ENCODE measurements around the gene GMDS.

GMDS gene

DNA sequence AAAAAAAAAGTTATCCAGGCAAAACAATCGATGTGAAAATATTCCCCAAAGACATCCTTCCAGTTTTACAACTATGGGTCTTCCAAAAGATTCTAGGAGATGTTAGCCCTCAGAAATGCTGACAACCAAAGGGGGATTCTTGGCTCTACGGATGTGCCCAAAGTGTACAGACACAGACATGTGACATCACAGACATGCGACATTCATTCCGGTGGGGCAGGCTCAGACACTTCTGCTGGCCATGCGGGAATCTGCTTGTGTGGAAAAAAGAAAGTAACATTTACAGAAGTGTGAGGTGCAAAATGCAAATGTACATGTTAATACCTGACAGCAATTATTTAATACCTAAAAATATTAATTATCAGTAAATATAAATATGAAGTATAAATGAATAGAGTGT, 367.1 kb downstream of the GMDS start:
- no peak for DNase-seq

DNA sequence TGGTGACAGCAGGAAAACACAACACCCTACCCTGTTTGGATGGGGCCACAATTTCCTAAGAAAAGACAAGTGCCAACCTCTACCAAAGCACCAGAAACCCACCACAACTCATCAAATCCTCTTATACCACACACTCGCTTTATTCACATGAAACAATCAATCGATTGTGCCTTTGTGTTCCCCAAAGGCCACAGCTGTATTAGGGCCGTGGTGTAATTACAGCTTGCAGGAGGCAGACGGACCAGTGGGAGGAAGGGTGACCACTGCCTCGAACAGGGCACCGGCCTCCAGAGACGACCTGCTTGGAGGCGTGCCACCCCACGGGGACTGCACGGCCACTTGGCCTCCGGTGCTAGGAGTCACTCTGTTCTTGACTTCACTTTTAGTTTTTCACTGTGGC, 371.6 kb downstream of the GMDS start:
- no peak for DNase-seq

DNA sequence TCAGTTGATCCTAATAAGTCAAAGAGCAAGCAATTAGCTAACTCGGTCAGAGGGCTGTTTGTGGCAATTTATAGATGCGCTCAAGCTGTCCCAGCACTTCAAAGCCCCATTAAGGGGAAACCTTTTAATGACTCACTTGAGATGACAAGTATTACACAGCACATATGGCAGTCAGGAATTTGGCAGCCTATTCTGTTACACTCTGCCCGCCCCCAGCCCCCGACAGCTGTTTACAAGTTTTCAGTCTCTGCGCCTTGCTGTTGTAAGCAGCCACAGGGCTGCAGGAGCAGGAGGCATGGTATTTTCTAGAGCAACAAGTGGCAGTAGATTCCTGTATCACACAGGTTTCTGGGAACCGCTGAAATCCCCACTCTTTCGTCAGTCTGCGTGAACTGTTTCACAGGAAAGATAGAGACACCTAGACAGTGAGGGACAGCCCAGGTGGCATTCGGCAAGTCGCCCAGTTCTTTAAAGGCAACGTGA, 372.7 kb downstream of the GMDS start:
- no peak for DNase-seq

DNA sequence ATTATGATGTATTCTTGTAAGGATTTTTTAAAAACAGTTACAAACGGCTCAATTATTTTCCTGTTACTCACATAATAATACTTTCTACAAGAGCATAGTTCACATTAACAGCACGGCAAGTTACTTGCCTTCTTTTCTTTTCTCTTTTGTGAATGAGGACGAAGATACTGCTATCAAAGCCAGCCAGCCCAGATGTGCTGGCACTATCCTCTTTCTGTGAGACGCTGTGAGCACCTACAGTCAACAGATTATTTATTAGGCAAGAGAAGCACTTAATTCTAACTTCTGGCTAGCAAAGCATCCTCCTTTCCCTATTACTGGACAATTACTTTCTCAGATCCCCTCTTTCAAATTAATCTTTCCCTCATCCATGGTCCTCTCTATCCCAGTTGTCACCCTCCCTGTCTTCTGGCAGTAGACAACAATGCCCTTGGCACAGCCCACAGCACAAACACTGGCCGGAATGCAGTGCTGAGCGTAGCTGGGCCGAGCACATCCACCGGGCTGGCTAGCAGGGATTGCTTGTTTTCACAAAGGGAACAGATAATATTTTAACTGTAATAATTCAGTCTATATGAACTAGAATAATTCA, 373.6 kb downstream of the GMDS start:
- no peak for DNase-seq

DNA sequence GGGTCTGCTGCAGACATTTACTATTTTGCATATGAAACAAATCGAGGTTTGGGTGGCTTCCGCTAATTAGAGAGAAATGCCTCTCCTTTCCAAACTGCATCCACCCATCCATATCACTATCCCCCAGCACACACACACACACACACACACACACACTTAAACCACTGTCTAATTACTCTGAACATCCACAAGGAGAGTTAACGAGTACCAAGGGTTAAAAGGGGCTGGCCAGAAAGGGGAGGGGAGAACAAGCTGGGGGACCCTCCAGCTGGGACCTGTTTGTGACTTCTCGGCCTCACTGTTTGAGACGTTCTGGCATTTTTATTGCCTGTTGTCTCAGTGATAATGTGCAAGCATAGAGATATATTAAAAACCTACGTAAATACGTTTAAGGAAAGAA, 374.5 kb downstream of the GMDS start:
- DNase-seq, result no peak

DNA sequence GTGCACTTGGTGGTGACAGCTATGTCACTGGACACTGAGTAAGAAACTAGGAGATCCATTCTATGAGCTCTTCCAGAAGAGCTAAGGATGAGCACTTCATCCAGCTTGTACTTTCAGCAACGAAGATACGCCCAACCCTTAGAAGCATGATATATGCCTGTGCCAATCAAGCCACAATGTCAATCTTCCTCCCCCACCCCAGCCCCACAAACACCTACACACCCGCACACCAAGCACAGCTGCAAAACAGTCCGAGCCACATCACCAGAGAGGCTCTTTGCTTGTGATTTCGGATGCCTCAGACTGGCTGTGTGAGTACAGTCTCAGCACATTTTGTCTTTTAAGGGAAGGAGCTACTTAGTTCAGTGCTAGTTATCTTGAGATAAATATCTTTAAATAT, 375.2 kb downstream of the GMDS start:
- DNase-seq, result no peak

DNA sequence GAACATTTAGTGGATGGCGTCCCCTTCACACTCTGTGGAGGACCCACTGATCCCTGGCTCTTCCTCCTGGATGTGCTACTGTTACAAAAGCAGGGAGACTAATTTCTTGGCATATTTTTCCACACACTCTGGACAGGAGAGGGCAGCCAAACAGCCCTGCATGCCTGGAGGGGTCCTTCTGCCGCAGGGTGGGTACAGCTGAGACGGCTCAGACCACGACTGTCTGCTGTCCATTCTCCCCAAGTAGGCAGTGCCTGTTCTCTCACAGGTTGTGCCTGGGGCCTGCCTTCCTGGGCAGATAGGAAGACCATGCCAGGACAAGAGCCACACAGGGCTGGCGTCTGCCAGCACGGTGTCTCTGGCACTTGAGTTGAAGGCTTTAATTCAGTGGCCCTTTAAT, 375.6 kb downstream of the GMDS start:
- no peak for DNase-seq

DNA sequence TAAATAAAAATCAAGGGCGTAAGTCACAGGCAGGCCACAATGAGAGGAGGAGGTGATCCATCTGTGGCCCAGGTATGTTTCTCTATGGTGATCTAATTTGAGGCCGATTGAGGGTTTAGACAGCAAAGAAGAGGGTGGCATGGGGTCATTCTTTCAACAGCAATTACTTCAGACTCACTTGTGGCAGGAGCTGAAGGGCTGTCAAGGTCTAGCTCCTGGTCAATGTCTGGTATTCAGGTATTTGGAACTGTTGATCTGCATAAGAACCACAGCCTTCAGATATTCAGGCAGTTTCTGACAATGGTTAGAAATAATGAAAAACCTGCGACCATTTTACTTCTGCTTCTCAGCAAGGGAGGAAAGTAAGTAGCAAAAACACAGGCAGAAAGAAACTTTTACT, 376.1 kb downstream of the GMDS start:
- no peak for DNase-seq

DNA sequence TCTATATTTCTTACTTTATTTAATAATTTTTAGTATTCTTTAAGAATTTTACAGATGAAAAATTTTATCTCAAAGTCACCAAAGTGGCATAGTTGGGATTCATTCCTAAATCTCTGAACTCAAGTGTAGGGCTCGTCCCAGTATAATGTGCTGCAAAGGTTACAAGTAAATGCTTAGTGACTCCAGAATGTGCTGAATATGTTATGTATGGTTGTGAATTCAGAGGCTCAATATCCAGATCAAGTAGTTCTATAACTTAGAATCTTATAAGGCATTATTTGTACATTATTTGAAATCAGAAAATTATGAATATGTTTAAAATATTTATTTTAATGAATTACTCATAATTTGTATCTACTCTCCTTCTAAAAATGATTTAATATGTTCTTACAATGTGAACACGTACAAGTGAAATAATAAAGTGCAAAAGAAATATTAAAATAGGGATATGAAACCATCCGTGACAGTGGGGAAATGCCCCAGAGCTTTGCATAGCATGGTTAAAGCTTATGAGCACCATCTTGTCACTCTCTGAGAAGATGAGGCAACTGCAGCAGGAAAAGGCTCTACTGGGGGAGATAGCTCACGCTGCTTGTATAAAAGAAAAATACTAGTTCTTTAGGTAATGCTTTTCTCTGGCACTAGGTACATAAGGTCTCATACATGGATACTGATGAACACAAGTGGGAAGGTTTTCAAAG, 376.7 kb downstream of the GMDS start:
- no peak for DNase-seq

DNA sequence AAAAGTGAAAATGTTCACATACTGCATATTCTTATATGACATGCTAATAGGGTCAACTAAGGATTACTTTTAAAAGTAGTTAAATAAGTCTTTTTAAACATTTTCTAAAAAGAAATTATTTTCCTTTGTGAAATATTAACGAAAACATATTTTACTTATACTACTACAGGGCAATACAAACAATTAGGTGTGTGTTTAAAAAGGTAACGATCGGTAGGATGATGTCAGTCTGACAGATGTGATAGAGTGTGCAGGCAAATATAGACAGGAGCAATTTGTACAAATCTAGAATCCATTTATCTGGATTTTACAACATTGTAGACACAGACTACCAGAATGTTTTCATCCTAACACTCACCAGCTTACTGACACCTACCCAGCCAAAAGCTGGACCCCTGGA, 378.2 kb downstream of the GMDS start:
- no peak for DNase-seq

DNA sequence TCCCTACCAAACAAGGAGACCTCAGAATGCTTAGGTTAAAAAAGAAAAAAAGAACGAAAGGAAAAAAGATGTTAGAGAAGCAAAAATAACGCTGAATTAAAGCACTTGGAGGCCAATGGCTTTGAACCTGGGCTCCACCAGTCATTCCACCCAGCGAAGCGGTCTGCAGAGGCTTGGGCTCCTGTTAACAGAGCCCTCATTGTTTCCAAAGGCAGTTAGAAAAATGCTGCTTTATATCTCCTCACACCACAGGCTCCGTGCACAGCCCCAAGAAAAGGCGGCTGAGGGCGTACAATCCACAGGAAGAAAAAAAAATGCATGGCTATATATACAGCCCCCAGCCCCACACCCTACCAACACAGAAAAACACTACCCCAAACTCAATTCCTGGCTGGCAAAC, 379.8 kb downstream of the GMDS start:
- no peak for DNase-seq

DNA sequence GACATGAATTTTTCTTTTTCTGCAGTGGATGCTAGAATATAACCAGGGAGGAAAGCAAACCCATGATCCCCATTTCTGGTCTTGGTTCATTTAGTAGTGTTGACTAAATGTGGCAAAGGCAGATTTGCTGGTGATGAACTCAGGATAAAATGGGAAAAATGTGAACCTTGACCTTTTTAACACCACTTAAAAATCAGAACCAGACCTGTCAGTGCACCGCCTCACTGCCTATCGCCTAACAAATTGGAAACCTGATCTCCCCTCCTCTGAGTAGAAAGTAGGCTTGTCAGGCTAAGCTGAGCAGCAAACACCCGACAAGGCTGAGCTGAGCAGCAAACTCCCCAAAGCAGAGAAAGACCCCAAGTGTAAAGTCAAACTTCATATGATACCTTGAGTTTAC, 380.9 kb downstream of the GMDS start:
- DNase-seq, result no peak

DNA sequence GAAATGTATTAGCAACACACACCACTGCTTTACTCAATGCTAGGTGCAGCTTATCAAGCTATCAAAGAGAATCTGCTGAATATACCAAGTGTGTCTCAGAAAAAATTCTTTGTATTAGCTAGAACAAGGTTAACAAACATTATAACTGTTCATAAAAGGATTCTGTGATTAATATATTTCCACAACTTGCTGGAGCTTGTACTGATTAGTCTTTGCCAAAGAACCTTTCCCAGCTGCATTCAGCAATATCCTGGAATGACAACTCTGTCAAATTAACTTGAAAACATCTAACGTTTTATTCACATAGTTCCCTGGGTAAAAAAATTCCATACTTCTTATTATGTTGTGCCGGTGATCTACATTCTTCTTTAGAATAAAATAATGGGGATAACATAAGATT, 383.0 kb downstream of the GMDS start:
- DNase-seq, result no peak

DNA sequence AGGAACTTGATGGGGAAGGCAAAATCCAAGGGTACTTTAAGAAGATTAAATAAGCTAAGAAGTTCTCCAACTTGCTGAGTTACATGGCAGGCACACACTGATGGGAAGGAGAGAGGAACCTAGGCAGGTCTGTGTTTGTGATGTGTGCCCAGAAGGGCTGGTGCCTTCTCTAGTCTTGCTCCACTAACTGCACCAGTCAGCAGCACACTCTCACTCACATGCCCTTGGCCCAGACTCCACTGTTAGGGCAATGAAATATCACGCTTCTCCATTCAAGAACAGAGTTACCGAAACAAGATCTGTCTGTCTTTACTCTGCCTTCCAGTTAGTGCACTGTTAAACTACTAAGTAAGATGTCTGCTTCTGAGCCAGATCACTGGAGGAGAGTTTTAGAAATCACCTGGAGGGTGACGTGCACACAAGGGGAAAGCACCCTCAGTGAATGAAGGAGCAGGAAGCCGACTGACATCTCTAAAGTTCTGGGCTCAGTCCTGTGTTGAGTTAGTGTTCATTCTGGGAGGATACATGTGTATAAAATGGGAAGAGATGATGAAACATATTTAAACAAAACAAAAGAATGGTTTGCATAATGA, 384.6 kb downstream of the GMDS start:
- no peak for DNase-seq

DNA sequence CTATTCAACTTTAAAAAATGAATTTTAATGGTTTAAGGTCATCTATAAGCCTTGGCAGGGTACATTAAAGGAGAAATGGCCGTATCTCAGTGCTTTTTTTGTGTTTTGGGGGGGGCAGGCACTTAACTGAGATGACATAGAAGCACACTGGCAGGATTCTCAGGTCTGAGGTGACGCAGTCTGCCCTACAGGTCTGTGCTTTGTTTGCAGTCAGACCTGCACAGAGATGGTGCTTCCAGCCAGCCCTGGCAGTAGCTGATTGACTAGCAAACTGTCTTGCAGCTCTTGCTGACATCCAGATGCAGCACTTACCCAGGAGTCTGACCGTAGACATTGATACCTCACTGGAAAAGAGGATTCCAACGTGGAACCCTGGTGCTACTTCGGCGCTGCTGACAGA, 386.5 kb downstream of the GMDS start:
- DNase-seq, result no peak

DNA sequence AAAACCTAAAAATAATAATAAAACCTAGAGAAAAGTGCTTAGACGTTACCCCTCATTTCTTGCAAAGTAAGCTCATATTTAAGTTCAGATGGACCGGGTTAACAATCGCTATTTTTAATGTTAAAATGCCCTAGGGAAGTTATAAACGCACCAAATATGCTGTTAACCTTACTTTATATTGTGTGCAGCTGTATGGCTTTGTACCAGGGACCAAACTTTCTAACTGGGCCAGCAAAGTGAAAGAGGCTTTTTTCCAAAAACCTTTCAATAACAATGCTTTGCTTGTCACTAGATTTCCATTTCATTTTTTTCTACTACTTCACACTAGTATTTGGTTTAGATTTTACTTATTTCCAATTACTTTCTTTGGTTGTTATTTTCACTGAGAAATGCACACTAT, 387.2 kb downstream of the GMDS start:
- DNase-seq, result no peak

DNA sequence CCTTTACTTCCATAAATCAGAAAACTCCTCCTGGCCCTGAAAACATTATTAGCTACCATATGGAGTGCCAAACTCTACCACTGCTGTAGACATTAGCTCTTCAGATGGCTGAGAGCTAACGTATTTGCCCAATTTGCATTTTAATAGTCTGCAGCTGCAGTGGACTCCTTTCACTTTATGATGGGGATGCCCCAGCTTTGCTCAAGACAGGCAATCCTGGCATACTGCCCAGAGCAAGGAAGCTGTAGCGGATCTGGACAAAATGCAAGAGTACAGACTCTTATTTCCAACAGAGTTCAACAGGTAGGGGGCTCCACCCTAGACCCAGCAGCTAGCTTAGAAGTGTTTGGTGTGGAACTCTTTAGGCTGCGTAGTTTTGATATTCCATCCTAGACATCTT, 389.0 kb downstream of the GMDS start:
- no peak for DNase-seq

DNA sequence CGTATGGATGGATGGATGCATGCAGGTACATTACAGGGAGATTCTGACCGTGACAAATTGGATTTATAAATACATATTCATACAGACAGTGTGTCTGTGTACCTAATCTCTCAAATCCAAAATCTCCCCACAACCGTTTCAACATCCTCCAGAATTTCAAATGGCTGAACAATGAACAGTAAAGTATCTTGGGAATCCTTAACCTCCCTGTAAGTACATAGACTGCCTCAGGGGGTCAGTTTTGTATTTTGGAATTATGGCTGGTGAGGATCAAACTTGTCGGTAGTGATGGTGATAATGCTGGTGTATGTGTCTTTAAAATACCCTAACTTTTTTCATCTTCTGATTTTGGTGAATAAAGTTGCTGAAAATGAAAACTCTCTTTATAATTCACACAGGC, 389.5 kb downstream of the GMDS start:
- no peak for DNase-seq

DNA sequence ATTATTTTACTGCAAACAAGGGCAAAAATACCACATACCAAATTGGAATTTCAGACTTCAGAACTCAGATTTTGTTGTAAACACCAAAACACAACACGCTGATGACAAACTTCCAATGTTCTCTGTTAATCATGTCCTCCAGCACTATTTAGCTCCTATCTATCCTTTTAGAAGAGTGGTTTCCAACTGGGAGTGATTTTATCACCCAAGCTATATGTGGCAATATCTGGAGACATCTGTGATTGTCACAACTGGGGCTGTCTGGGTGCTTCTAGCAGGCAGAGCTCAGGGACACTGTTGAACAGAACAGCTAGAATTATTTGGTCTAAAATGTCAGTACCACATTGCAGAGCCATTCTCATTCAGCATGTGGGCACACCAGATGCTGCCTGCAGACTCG, 391.1 kb downstream of the GMDS start:
- no peak for DNase-seq

DNA sequence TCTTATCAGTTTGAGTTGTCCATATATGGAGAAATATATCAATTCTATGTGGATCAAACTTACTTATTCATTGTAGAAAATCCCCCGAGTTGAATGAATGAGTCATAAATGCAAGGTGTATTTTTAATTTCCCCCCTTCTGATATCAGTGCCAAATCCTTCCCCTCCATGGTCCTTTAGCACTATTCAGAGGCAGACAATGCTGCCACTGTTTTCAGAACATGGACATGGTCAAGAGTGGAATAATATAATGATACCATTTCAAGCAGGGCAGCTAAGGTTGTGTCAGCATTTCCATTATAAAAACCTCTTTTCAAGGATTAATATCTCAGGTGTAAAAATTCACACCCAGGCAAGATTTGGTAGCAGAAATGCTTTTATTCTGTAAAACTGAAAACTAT, 391.6 kb downstream of the GMDS start:
- no peak for DNase-seq

DNA sequence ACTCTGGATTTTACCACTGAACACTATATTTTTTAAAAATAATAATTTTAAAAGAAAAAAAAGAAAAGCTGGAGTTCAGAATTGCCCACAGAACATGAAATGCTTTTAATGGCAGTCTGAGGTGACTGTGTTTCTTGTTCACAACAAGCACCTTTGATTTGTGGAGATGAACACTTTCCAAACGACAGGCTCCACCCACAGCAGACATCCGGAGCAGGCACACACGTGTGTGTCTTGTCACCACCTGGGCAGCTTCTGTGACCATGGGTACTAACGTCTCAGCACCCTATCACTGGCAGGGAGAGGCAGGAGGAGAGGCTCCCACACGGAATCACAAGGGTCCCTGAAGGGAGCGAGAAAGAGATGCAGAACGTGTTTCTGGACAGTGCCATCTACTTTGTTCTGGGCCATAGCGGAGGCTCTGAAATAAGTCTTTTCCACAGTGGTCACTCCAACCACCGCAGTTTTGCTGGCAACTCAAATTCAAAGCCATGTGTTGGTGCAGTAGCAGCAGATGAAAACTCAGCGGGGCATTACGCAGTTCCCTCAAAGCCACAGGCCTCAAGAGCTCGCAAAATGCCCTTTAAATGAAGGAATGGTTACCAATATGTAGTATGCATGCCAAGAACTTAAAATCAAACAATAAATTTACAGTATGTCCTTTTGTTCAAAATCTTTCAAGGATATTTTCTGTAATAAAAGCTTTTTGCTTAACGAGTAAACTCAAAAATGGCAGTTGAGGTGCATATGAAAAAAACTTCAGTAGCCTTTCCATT, 393.5 kb downstream of the GMDS start:
- no peak for DNase-seq

DNA sequence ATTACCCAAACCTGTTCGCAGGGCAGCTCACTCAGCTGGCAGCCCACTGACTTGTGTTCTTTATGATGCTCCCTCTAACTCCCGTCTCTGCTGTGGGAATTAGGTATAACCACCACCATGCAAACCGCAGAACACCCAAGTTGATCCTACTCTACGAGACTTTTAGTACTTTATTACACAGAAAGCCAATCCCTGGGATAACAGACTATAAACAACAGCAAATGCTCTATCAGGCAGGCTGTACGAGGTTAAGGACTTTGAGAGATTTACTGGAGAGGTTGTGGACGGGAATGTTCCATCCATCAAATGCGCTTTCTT, 394.6 kb downstream of the GMDS start:
- no peak for DNase-seq

DNA sequence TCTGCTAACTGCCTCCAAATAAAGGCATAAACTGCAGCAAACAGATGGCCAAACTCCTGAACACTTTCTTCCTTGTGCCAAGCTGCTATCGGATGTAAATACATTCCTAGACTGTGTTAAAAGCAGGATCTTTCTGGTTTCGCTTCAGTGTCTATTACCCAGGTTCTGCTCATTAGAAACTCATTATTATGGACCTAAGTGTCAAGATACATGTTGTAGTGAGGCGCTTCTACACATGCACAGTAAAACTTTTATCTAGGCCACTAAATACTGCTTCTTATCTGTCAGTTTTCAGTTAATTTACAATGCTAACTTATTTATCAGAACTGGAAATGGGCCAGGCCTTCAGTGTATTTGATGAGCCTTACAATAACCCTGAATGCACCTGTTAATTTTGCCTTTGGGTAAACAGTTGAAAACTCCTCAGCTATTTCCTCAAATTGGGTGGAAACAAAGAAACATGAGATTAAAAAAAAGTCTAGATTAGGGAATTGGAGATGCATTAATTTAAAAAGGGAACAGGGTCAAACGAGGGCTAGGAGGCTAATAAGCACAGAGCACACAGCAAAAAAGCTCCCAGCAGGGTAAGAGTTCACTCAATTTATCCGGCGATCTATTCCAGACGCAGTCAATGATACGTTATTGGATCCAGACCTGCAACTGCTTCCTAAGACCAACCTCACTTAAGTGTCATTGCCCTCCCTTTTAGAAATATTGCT, 395.1 kb downstream of the GMDS start:
- DNase-seq, result no peak
